Mucosa of rectum (tissue), 2 donors: ENCODE data around the gene IRF2BPL.

Experiments
- H3K27ac ChIP-seq, 2 donors: one replicate each; pipeline ENCODE4 v1.7.0; 2013; ENCODE audit warnings: inconsistent platforms in 2 of 2, low read depth in 2 of 2, low read length in 2 of 2
- H3K27me3 ChIP-seq, 2 donors: one replicate each; pipeline ENCODE4 v1.7.0; 2013; ENCODE audit warnings: low read length in 2 of 2; ENCODE audit not compliant: control insufficient read depth in 2 of 2, insufficient read depth in 2 of 2
- H3K36me3 ChIP-seq, 2 donors: one replicate each; pipeline ENCODE4 v1.7.0; 2013; ENCODE audit warnings: low read length in 2 of 2; ENCODE audit not compliant: control insufficient read depth in 2 of 2, insufficient read depth in 2 of 2
- H3K4me1 ChIP-seq, 2 donors: one replicate each; pipeline ENCODE4 v1.7.0; 2013; ENCODE audit warnings: low read length in 2 of 2, mild to moderate bottlenecking in 1 of 2; ENCODE audit not compliant: control insufficient read depth in 2 of 2, insufficient read depth in 2 of 2
- H3K4me3 ChIP-seq, 2 donors: one replicate each; pipeline ENCODE4 v1.7.0; 2013; ENCODE audit warnings: low read length in 2 of 2
- H3K9ac ChIP-seq, 2 donors: one replicate each; pipeline ENCODE4 v1.7.0; 2013; ENCODE audit warnings: low read length in 2 of 2, low read depth in 1 of 2, mild to moderate bottlenecking in 1 of 2
- H3K9me3 ChIP-seq, 2 donors: one replicate each; pipeline ENCODE4 v1.7.0; 2013; ENCODE audit warnings: low read length in 2 of 2; ENCODE audit not compliant: control insufficient read depth in 2 of 2
- donor health status: healthy.
- donor health status: Normal muscosa, but diverticular disease.

The IRF2BPL gene

GRCh38 chr14:76987956-76988520 lies 40.5 kb downstream of the IRF2BPL start:
- Histone ChIP-seq H3K4me3 (no peak overlapping the region), H3K27ac (no peak overlapping the region), H3K4me1 (no peaks in the 10 kb centered on the region), H3K9me3 (no peaks in the 10 kb centered on the region), H3K27me3 (no peaks in the 10 kb centered on the region), H3K9ac (no peak overlapping the region), H3K36me3 (no peaks in the 10 kb centered on the region)

GRCh38 chr14:76986231-76986565 lies 42.3 kb downstream of the IRF2BPL start:
- Histone ChIP-seq H3K27ac (no peak overlapping the region), H3K9ac (no peak overlapping the region), H3K9me3 (no peaks in the 10 kb centered on the region), H3K4me3 (no peak overlapping the region), H3K27me3 (no peaks in the 10 kb centered on the region), H3K36me3 (no peaks in the 10 kb centered on the region), H3K4me1 (no peaks in the 10 kb centered on the region)

- Histone ChIP-seq H3K27me3 (no peaks in the 10 kb centered on the region), H3K27ac (no peak overlapping the region), H3K9ac (no peak overlapping the region), H3K9me3 (no peaks in the 10 kb centered on the region), H3K4me1 (no peaks in the 10 kb centered on the region), H3K36me3 (no peaks in the 10 kb centered on the region), H3K4me3 (no peak overlapping the region)
These were observed 42.8 kb downstream of the IRF2BPL start for GRCh38 chr14:76985540-76986230.

GRCh38 chr14:76984787-76985375 lies 43.6 kb downstream of the IRF2BPL start:
- Histone ChIP-seq H3K27me3 (no peaks in the 10 kb centered on the region), H3K4me3 (no peak overlapping the region), H3K9me3 (no peaks in the 10 kb centered on the region), H3K9ac (no peak overlapping the region), H3K27ac (no peak overlapping the region), H3K4me1 (no peaks in the 10 kb centered on the region), H3K36me3 (no peaks in the 10 kb centered on the region)

GRCh38 chr14:76984297-76984696 lies 44.2 kb downstream of the IRF2BPL start:
- no peaks in the 10 kb centered on the region for H3K9me3 ChIP-seq
- no peak overlapping the region for H3K27ac ChIP-seq
- no peaks in the 10 kb centered on the region for H3K36me3 ChIP-seq
- H3K4me3 ChIP-seq: no peak overlapping the region
- H3K4me1 ChIP-seq: no peaks in the 10 kb centered on the region
- H3K27me3 ChIP-seq: no peaks in the 10 kb centered on the region
- H3K9ac ChIP-seq: no peak overlapping the region

GRCh38 chr14:76981670-76982069 lies 46.8 kb downstream of the IRF2BPL start:
- no peaks in the 10 kb centered on the region for H3K27me3 ChIP-seq
- H3K27ac ChIP-seq: no peak overlapping the region
- peaks cover 0 to 4% of the 10 kb centered on the region in 2 donors for H3K4me1 ChIP-seq
- no peaks in the 10 kb centered on the region for H3K36me3 ChIP-seq
- H3K9ac ChIP-seq: no peak overlapping the region
- H3K9me3 ChIP-seq: no peaks in the 10 kb centered on the region
- no peak overlapping the region for H3K4me3 ChIP-seq

DNA sequence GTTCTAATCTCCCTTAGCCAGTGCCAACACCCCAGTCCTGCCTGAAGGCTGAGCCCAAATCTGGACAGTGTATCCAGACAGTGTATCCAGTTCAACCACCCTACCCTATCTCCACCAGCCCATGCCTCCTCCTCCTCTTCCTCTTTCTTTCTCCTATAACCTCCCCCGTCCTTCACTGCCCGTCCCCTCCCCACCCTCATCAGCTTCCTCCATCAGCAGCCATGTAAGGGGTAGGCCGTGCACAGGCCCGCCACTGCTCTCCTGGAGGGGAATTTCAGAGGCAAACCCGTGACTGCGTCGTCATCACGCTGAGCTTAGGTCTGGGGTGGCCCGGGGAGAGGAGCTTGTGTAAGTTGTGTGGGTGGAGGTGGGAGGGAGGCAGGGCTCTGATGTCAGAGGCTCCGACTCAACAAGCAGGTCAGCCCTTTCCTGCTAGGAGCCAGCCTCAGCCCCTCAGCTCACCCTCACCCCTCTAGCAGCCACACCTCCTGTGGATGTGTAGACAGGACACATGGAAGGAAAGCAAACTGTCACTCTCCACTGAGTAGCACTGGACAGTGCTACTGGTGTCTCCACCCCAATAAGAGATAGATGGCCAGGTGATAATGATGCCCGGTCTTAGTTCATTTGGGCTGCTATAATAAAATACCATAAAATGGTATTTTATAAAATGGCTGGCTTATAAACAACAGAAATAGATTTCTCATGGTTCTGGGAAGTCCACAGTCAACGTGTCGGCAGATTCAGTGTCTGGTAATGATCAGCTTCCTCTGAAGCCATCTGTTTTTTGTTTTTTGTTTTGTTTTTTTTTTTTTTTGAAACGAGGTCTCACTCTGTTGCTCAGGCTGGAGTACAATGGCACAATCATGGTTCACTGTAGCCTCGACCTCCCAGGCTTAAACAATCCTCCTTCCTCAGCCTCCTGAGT lies 50.5 kb downstream of the IRF2BPL start:
- H3K27me3 ChIP-seq: no peaks in the 10 kb centered on the region
- peak overlapping the region in 1 of 2 donors; percentile 16 for H3K27ac ChIP-seq
- no peaks in the 10 kb centered on the region for H3K9me3 ChIP-seq
- no peaks in the 10 kb centered on the region for H3K36me3 ChIP-seq
- peaks cover 0 to 4% of the 10 kb centered on the region in 2 donors for H3K4me1 ChIP-seq
- H3K4me3 ChIP-seq: no peak overlapping the region
- no peak overlapping the region for H3K9ac ChIP-seq

DNA sequence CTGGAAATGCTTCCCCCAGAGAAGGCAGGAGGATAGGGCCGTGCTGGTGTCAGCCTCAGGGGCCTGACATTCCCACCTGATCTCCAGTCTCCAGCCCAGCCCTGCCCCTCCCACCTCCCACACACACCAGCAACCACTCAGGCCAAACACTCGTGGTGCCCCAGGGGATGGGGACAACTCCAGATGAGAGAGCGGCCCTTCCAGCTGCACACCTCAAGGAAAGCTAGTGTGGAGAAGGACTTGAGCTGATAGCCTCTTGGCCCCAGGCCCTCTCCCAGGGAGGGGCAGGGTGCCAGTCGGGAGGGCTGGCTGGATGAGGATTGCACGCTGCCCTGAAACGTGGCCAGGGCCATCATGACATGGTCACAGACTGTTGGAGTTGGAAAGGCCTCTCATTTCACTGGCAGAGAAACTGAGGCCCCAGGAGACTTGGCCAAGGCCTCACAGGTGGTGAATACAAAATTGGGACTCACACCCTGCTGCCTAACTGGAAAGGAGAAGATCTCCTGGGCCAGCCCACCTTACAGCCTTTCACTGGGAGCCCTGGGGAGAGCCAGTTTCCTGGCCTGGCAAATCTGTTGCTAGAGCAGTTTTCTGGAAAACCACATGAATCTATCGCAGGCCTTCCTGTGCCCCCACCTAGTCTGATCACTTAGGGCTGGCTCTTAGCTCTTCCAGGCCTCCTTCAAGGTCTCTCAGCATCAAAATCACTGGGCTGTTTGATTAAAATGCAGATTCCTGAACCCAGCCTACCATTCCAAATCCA lies 52.1 kb downstream of the IRF2BPL start:
- Histone ChIP-seq H3K9ac (no peak overlapping the region), H3K27ac (no peak overlapping the region), H3K4me3 (no peak overlapping the region), H3K4me1 (peaks cover 0 to 4% of the 10 kb centered on the region in 2 donors), H3K9me3 (no peaks in the 10 kb centered on the region), H3K36me3 (no peaks in the 10 kb centered on the region), H3K27me3 (no peaks in the 10 kb centered on the region)

DNA sequence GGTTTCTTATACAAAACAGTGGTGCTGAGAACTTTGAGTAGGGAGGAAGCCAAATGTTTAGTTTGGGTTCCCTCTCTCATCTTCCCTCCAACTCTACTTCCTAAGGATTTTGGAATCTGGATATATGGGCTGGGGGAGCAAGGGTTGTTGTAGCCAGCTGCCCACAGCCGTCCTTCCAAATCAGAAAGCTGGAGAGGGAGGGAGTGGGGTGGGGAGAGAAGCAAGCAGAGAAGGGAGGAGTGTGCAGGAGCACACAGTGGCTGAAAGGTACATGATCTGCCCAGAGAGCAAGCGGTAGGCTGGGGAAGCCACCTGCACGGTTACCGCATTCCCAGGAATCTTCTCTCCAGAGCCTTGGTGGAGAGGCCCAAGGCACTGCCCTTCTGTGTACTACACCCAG lies 52.7 kb downstream of the IRF2BPL start:
- Histone ChIP-seq H3K27ac (no peak overlapping the region), H3K9ac (no peak overlapping the region), H3K27me3 (no peaks in the 10 kb centered on the region), H3K36me3 (no peaks in the 10 kb centered on the region), H3K4me1 (peaks cover 0 to 4% of the 10 kb centered on the region in 2 donors), H3K9me3 (no peaks in the 10 kb centered on the region), H3K4me3 (no peak overlapping the region)
